HepG2 (cell line): ENCODE data around the gene FUZ. TPM values are rescaled to one million over a fixed set of nuclear protein-coding genes. Genes with fewer than 3 reads are reported as not detected.
A peak's percentile ranks its signal among the peaks of the same experiment; 100 is the strongest.

ENCODE experiments used
- ATF7-NPFF ChIP-seq: sonication (generic); formaldehyde crosslinking; IDR thresholded peaks from 2 replicates; pipeline ENCODE4 v1.8.1; 2023; ENCODE audit warnings: mild to moderate bottlenecking, low read depth, missing genetic modification reagents, moderate library complexity
- CHCHD3 ChIP-seq: sonication (generic); formaldehyde crosslinking; IDR thresholded peaks from 2 replicates; pipeline ENCODE4 v1.8.0; 2022; ENCODE audit warnings: mild to moderate bottlenecking, missing genetic modification reagents, moderate library complexity
- FOXA3 ChIP-seq: IDR thresholded peaks from 2 replicates; pipeline ENCODE4 v1.6.1; 2016; ENCODE audit warnings: missing genetic modification reagents, missing compliant biosample characterization
- GFI1 ChIP-seq: sonication (generic); formaldehyde crosslinking; IDR thresholded peaks from 2 replicates; pipeline ENCODE4 v1.5.0; 2020; ENCODE audit warnings: missing genetic modification reagents, mild to moderate bottlenecking, borderline replicate concordance
- JDP2 ChIP-seq: sonication (generic); formaldehyde crosslinking; IDR thresholded peaks from 2 replicates; pipeline ENCODE4 v1.8.1; 2022; ENCODE audit warnings: missing genetic modification reagents, borderline replicate concordance
- JUNB ChIP-seq: sonication (generic); formaldehyde crosslinking; IDR thresholded peaks from 2 replicates; pipeline ENCODE4 v1.8.0; 2022; ENCODE audit warnings: missing genetic modification reagents, mild to moderate bottlenecking, borderline replicate concordance
- MEF2D ChIP-seq: sonication (generic); formaldehyde crosslinking; IDR thresholded peaks from 2 replicates; pipeline ENCODE4 v1.5.1; 2020; ENCODE audit warnings: mild to moderate bottlenecking, missing genetic modification reagents
- NKX3-1 ChIP-seq: sonication (generic); formaldehyde crosslinking; IDR thresholded peaks from 2 replicates; pipeline ENCODE4 v1.5.0; 2020; ENCODE audit warnings: missing genetic modification reagents
- NONO ChIP-seq, 2 experiments: fragments of 450-650 bp in 1 of 2; sonication (generic) in 1 of 2; formaldehyde crosslinking in 1 of 2; IDR thresholded peaks in 1 of 2; conservative IDR thresholded peaks in 1 of 2; 2 replicates each; pipeline versions ENCODE4 v1.6.1 to v1.8.0; 2017 to 2022; ENCODE audit warnings: mild to moderate bottlenecking in 1 of 2, missing genetic modification reagents in 1 of 2, moderate library complexity in 1 of 2
- PITX1 ChIP-seq: sonication (generic); formaldehyde crosslinking; IDR thresholded peaks from 2 replicates; pipeline ENCODE4 v1.5.1; 2020; ENCODE audit warnings: mild to moderate bottlenecking, missing genetic modification reagents
- PRMT3 ChIP-seq: sonication (generic); formaldehyde crosslinking; IDR thresholded peaks from 2 replicates; pipeline ENCODE4 v1.8.1; 2022; ENCODE audit warnings: low read depth, mild to moderate bottlenecking, moderate library complexity, missing genetic modification reagents, borderline replicate concordance
- RAD51 ChIP-seq: fragments of 450-650 bp; IDR thresholded peaks from 2 replicates; pipeline ENCODE4 v1.6.1; 2016; ENCODE audit warnings: borderline replicate concordance
- RARA ChIP-seq: IDR thresholded peaks from 2 replicates; pipeline ENCODE4 v1.6.1; 2016; ENCODE audit warnings: missing genetic modification reagents, missing compliant biosample characterization
- RXRA ChIP-seq: sonication (generic); formaldehyde crosslinking; IDR thresholded peaks from 2 replicates; pipeline ENCODE4 v1.5.1; 2020; ENCODE audit warnings: missing genetic modification reagents
- SETDB1 ChIP-seq: sonication (generic); formaldehyde crosslinking; IDR thresholded peaks from 2 replicates; pipeline ENCODE4 v1.5.1; 2020; ENCODE audit warnings: missing genetic modification reagents, mild to moderate bottlenecking, borderline replicate concordance
- SMYD3 ChIP-seq: sonication (generic); formaldehyde crosslinking; IDR thresholded peaks from 2 replicates; pipeline ENCODE4 v1.8.1; 2023; ENCODE audit warnings: mild to moderate bottlenecking, missing genetic modification reagents
- SRF ChIP-seq: IDR thresholded peaks from 2 replicates; pipeline ENCODE4 v1.6.1; 2011; ENCODE audit warnings: mild to moderate bottlenecking, low read depth, low read length, moderate library complexity
- TAF1 ChIP-seq: sonication (generic); formaldehyde crosslinking; IDR thresholded peaks from 2 replicates; pipeline ENCODE4 v1.4.0; 2020; ENCODE audit warnings: missing genetic modification reagents
- THAP9 ChIP-seq: sonication (generic); formaldehyde crosslinking; IDR thresholded peaks from 2 replicates; pipeline ENCODE4; 2020; ENCODE audit warnings: missing genetic modification reagents, mild to moderate bottlenecking, borderline replicate concordance
- ZC3H13 ChIP-seq: sonication (generic); formaldehyde crosslinking; IDR thresholded peaks from 2 replicates; pipeline ENCODE4 v1.8.1; 2023; ENCODE audit warnings: mild to moderate bottlenecking, missing genetic modification reagents, moderate library complexity
- ZNF230 ChIP-seq: sonication (generic); formaldehyde crosslinking; IDR thresholded peaks from 2 replicates; pipeline ENCODE4 v1.4.0; 2020; ENCODE audit warnings: mild to moderate bottlenecking, missing genetic modification reagents
- ZNF350 ChIP-seq: sonication (generic); formaldehyde crosslinking; IDR thresholded peaks from 2 replicates; pipeline ENCODE4 v1.4.0; 2020; ENCODE audit warnings: mild to moderate bottlenecking, low read depth, missing genetic modification reagents, borderline replicate concordance
- ZNF432 ChIP-seq: sonication (generic); formaldehyde crosslinking; IDR thresholded peaks from 2 replicates; pipeline ENCODE4 v1.5.0; 2020; ENCODE audit warnings: missing genetic modification reagents, mild to moderate bottlenecking, borderline replicate concordance
- ZNF629 ChIP-seq: sonication (generic); formaldehyde crosslinking; conservative IDR thresholded peaks from 2 replicates; pipeline ENCODE4 v1.5.0; 2020; ENCODE audit warnings: missing genetic modification reagents
- ZNF672 ChIP-seq: sonication (generic); formaldehyde crosslinking; IDR thresholded peaks from 2 replicates; pipeline ENCODE4 v1.8.1; 2022; ENCODE audit warnings: missing genetic modification reagents
- ZNF704 ChIP-seq: sonication (generic); formaldehyde crosslinking; IDR thresholded peaks from 2 replicates; pipeline ENCODE4 v1.8.1; 2023; ENCODE audit warnings: mild to moderate bottlenecking, inconsistent platforms, moderate library complexity, missing genetic modification reagents, borderline replicate concordance
- ZNF768 ChIP-seq: sonication (generic); formaldehyde crosslinking; IDR thresholded peaks from 2 replicates; pipeline ENCODE4 v1.4.0; 2020; ENCODE audit warnings: missing genetic modification reagents
- polyA plus RNA-seq, 8 experiments: library from polyadenylated mRNA; depleted of rRNA in 3 of 8; stranded (reverse) in 7 of 8; unstranded in 1 of 8; fragments of >200 nt; fragmentation: Illumina TruSeq in 4 of 8; extraction: Trizol in 4 of 8; gene quantifications; 2 replicates each; pipeline versions ENCODE4 v1.2.1 to v1.2.3, GENCODE V29; 2011 to 2016; ENCODE audit warnings: low read depth in 4 of 8, missing spikeins in 1 of 8, mixed read lengths in 1 of 8; ENCODE audit not compliant: insufficient read depth in 1 of 8
- total RNA-seq, 5 experiments: library from RNA; depleted of rRNA; stranded (reverse); fragments of >200 nt; fragmentation: Illumina TruSeq; extraction: Trizol; gene quantifications; 2 replicates each; pipeline ENCODE4 v1.2.3, GENCODE V29; 2016; ENCODE audit warnings: low read depth in 1 of 5

FUZ gene
- total and polyA plus RNA-seq, 2 of the 13 experiments (the other 11 are each of a cell fraction or from before 2014, with no cell fraction given): 0.08 TPM; not detected in 1

- TF ChIP-seq ZC3H13 (CRISPR knock-in tag) (no peak), ZNF629 (CRISPR knock-in tag) (no peak), ZNF432 (no peak), NKX3-1 (CRISPR knock-in tag) (no peak), JUNB (CRISPR knock-in tag) (no peak), RAD51 (no peak), ZNF350 (CRISPR knock-in tag) (peak; percentile 55; the same call in 1 of the 2 replicates), JDP2 (no peak), CHCHD3 (CRISPR knock-in tag) (no peak), GFI1 (CRISPR knock-in tag) (peak; percentile 42; the same call in 1 of the 2 replicates), SRF (no peak), SMYD3 (CRISPR knock-in tag) (no peak), MEF2D (CRISPR knock-in tag) (0 out of 2 replicates have a peak, but pooled peaks have one; percentile 30), ZNF672 (CRISPR knock-in tag) (no peak), ZNF230 (0 out of 2 replicates have a peak, but pooled peaks have one; percentile 36), PITX1 (peak; percentile 57; the same call in 1 of the 2 replicates), FOXA3 (CRISPR knock-in tag) (peak; percentile 38), RARA (CRISPR knock-in tag) (peak; percentile 25), RXRA (CRISPR knock-in tag) (peak; percentile 54; the same call in 1 of the 2 replicates), TAF1 (peak; percentile 68), SETDB1 (CRISPR knock-in tag) (no peak), PRMT3 (CRISPR knock-in tag) (no peak), ZNF704 (CRISPR knock-in tag) (no peak), ATF7-NPFF (CRISPR knock-in tag) (0 out of 2 replicates have a peak, but pooled peaks have one; percentile 55), THAP9 (peak; percentile 15; the same call in 1 of the 2 replicates), NONO (IDR thresholded peaks at IDR 0.05) (no peak), NONO (CRISPR knock-in tag; conservative IDR thresholded peaks at IDR 0.05) (peak; percentile 68; the same call in 1 of the 2 replicates), ZNF768 (CRISPR knock-in tag) (peak; percentile 47; the same call in 1 of the 2 replicates)
These were observed 37.6 kb upstream of the FUZ start, which contains the start of gene PTOV1 (continued) for GRCh38 chr19:49850487-49851342.
